Upper lobe of right lung (tissue), 1 donor: ENCODE results near the gene KHDRBS1. TPM values are rescaled to one million over a fixed set of nuclear protein-coding genes. Genes with fewer than 3 reads are reported as not detected.
"Not testable (repeated sequence)": the region's sequence is repeated elsewhere in the genome, so short reads cannot be mapped to it uniquely, and the experiment has no call there.

Experiments used
- ATAC-seq: fragments of 200-7000 bp; cut with Tn5 transposase; one replicate; pipeline ENCODE4 v1.9.1; 2020; ENCODE audit warnings: mild to moderate bottlenecking, moderate library complexity
- DNase-seq: peaks from one replicate; pipeline ENCODE4 v3.0.0-alpha.2; 2020
- H3K27ac ChIP-seq: fragments of 200-600 bp; one replicate; pipeline ENCODE4 v1.8.0; 2022
- H3K27me3 ChIP-seq: fragments of 200-600 bp; one replicate; pipeline ENCODE4 v1.8.0; 2022; ENCODE audit warnings: mild to moderate bottlenecking
- H3K36me3 ChIP-seq: fragments of 200-600 bp; one replicate; pipeline ENCODE4 v1.8.0; 2022
- H3K4me1 ChIP-seq: fragments of 200-600 bp; one replicate; pipeline ENCODE4 v1.8.0; 2022
- H3K4me3 ChIP-seq: fragments of 200-600 bp; one replicate; pipeline ENCODE4 v1.8.0; 2022; ENCODE audit warnings: mild to moderate bottlenecking
- H3K9me3 ChIP-seq: fragments of 200-600 bp; one replicate; pipeline ENCODE4 v1.8.0; 2022
- CTCF ChIP-seq: fragments of 200-600 bp; IDR thresholded peaks from one replicate; pipeline ENCODE4 v1.8.0; 2022; ENCODE audit warnings: antibody characterized with exemption
- intact Hi-C: fragments of 100-400 bp; cut with DNase I; formaldehyde crosslinking; loops from one replicate; pipeline ENCODE4 v1.11.0; 2022
- total RNA-seq: library from RNA; stranded (reverse); fragmentation: NEBNext Ultra II Directional; extraction: Animal tissue kit (Norgen Biotek cat#: 25700); gene quantifications from one replicate; pipeline ENCODE4 v1.2.1, GENCODE V29; 2021
- donor health status: DM: no; HTN: yes; CAD: no; lungs with severe emphysema.

Gene KHDRBS1
- total RNA-seq, 1 donor from 2014 or later = 81.7 TPM

- H3K9me3 ChIP-seq = no peaks in the 10 kb centered on the region
- intact Hi-C loops = no loop called here
These were observed 1.2 kb downstream of the KHDRBS1 start for GRCh38 chr1:32014948-32015273.

GRCh38 chr1:32020339-32020738 lies 6.7 kb downstream of the KHDRBS1 start:
- TF ChIP-seq CTCF = no peak
- ATAC-seq = peak; percentile 57
- no peaks in the 10 kb centered on the region for H3K27me3 ChIP-seq
- H3K27ac ChIP-seq = no peak overlapping the region
- no peak overlapping the region for H3K4me3 ChIP-seq
- H3K4me1 ChIP-seq = peaks cover 70% of the 10 kb centered on the region
- no peaks in the 10 kb centered on the region for H3K9me3 ChIP-seq
- H3K36me3 ChIP-seq = peaks cover 8% of the 10 kb centered on the region
- no peak for DNase-seq
- intact Hi-C loops = no loop called here

More at GRCh38 chr1:32014948-32015273, 1.2 kb downstream of the KHDRBS1 start:
- H3K4me3 ChIP-seq = peak overlapping the region; percentile 96
- H3K4me1 ChIP-seq = peaks cover 50% of the 10 kb centered on the region
- H3K27me3 ChIP-seq = no peaks in the 10 kb centered on the region
- peak overlapping the region; percentile 98 for H3K27ac ChIP-seq
- ATAC-seq (no peak), DNase-seq (no peak)
- TF ChIP-seq CTCF = no peak
- H3K36me3 ChIP-seq = no peaks in the 10 kb centered on the region

- H3K27me3 ChIP-seq, H3K27ac ChIP-seq, ATAC-seq, H3K9me3 ChIP-seq, H3K36me3 ChIP-seq, intact Hi-C loops, DNase-seq, H3K4me3 ChIP-seq: not testable (repeated sequence)
- H3K4me1 ChIP-seq = peaks cover 58% of the 10 kb centered on the region
These were observed 7.9 kb downstream of the KHDRBS1 start for GRCh38 chr1:32021574-32022018.

- intact Hi-C loops = no loop called here
- H3K27ac ChIP-seq = no peak overlapping the region
- H3K4me1 ChIP-seq = peaks cover 43% of the 10 kb centered on the region
- no peaks in the 10 kb centered on the region for H3K9me3 ChIP-seq
- ATAC-seq (no peak), DNase-seq (no peak)
- no peak for TF ChIP-seq CTCF
- no peaks in the 10 kb centered on the region for H3K27me3 ChIP-seq
- no peak overlapping the region for H3K4me3 ChIP-seq
- H3K36me3 ChIP-seq = peaks cover 8% of the 10 kb centered on the region
These were observed 9.7 kb downstream of the KHDRBS1 start for GRCh38 chr1:32023351-32023750.

- intact Hi-C loops = no loop called here
- H3K9me3 ChIP-seq = no peaks in the 10 kb centered on the region
- ATAC-seq (no peak), DNase-seq (no peak)
- no peak overlapping the region for H3K4me3 ChIP-seq
- no peaks in the 10 kb centered on the region for H3K27me3 ChIP-seq
- H3K27ac ChIP-seq = no peak overlapping the region
- H3K36me3 ChIP-seq = peaks cover 13% of the 10 kb centered on the region
- no peak for TF ChIP-seq CTCF
- H3K4me1 ChIP-seq = peaks cover 30% of the 10 kb centered on the region
These were observed 11.8 kb downstream of the KHDRBS1 start for GRCh38 chr1:32025515-32025914.

- Histone ChIP-seq H3K4me3 (no peak overlapping the region), H3K4me1 (peaks cover 8% of the 10 kb centered on the region), H3K27ac (no peak overlapping the region), H3K27me3 (no peaks in the 10 kb centered on the region), H3K36me3 (peaks cover 22% of the 10 kb centered on the region), H3K9me3 (no peaks in the 10 kb centered on the region)
- ATAC-seq (no peak), DNase-seq (no peak)
- TF ChIP-seq CTCF = no peak
- intact Hi-C loops = no loop called here
These were observed 15.1 kb downstream of the KHDRBS1 start for GRCh38 chr1:32028746-32029145.
